ENCODE data around the gene MPV17. TPM values are rescaled to one million over a fixed set of nuclear protein-coding genes. Genes with fewer than 3 reads are reported as not detected.

The MPV17 gene
- total RNA-seq, 1 donor from 2014 or later: 80.4 TPM

Other genes with a start within 250 kb of the MPV17 start
- 84.6 TPM for gene EMILIN1, start 244.5 kb downstream of the MPV17 start, total RNA-seq
- gene KHK, start 236.3 kb downstream of the MPV17 start, total RNA-seq: 4.9 TPM
- gene CGREF1, start 204.0 kb downstream of the MPV17 start, total RNA-seq: 0.43 TPM
- gene ABHD1, start 199.3 kb downstream of the MPV17 start, total RNA-seq: 0.35 TPM
- 42.1 TPM for gene PREB, start 188.5 kb downstream of the MPV17 start, total RNA-seq
- not detected for gene PRR30, start 183.7 kb downstream of the MPV17 start, total RNA-seq
- not detected for gene TCF23, start 174.1 kb downstream of the MPV17 start, total RNA-seq
- gene ATRAID, start 111.1 kb downstream of the MPV17 start, total RNA-seq: 102 TPM
- 24.5 TPM for gene SLC5A6, start 110.8 kb downstream of the MPV17 start, total RNA-seq
- 27.1 TPM for gene CAD, start 105.7 kb downstream of the MPV17 start, total RNA-seq
- 0.58 TPM for gene SLC30A3, start 60.0 kb downstream of the MPV17 start, total RNA-seq
- not detected for gene DNAJC5G, start 47.7 kb downstream of the MPV17 start, total RNA-seq
- not detected for gene TRIM54, start 40.7 kb downstream of the MPV17 start, total RNA-seq
- 2.8 TPM for gene UCN, start 14.7 kb downstream of the MPV17 start, total RNA-seq
- 54.4 TPM for gene GTF3C2, start 33.7 kb upstream of the MPV17 start, total RNA-seq
- gene EIF2B4, start 47.2 kb upstream of the MPV17 start, total RNA-seq: 35.0 TPM
- gene SNX17, start 47.5 kb upstream of the MPV17 start, total RNA-seq: 97.6 TPM
- 14.2 TPM for gene ZNF513, start 57.6 kb upstream of the MPV17 start, total RNA-seq
- 51.8 TPM for gene PPM1G, start 86.5 kb upstream of the MPV17 start, total RNA-seq
- gene NRBP1, start 105.5 kb upstream of the MPV17 start, total RNA-seq: 75.8 TPM
- 22.5 TPM for gene KRTCAP3, start 119.3 kb upstream of the MPV17 start, total RNA-seq
- gene IFT172, start 166.6 kb upstream of the MPV17 start, total RNA-seq: 19.2 TPM
- gene FNDC4, start 172.1 kb upstream of the MPV17 start, total RNA-seq: 2.0 TPM
- not detected for gene GCKR, start 173.7 kb upstream of the MPV17 start, total RNA-seq

All from upper lobe of right lung (tissue), 1 donor.